PC-9 (cell line): ENCODE results near the gene SAMD8. TPM values are rescaled to one million over a fixed set of nuclear protein-coding genes. Genes with fewer than 3 reads are reported as not detected.

Source experiments
- BruUV-seq: library from RNA; stranded (reverse); fragments of 400-500 nt; replicated peaks from 2 replicates; lab custom pipeline; 2021; lab: Mats Ljungman, UMichigan
- CTCF ChIA-PET: fragments of 300-600 bp; sonication (Branson Sonifier 250); formaldehyde crosslinking; loops from one replicate; lab custom pipeline; 2022; ENCODE audit warnings: antibody characterized with exemption; lab: Charles Lee
- POLR2A ChIA-PET: fragments of 300-600 bp; sonication (Branson Sonifier 250); formaldehyde crosslinking; loops from one replicate; lab custom pipeline; 2022; ENCODE audit warnings: antibody characterized with exemption; ENCODE audit not compliant: unreplicated experiment; lab: Charles Lee
- DNase-seq, 2 experiments: peaks; one replicate each; pipeline versions ENCODE4 v3.0.0 to v3.0.0-alpha.2; 2015 to 2022; ENCODE audit warnings: mixed read lengths in 1 of 2
- H2AFZ ChIP-seq: fragments of 200-600 bp; sonication (generic); 2 replicates; pipeline ENCODE4 v1.8.1; 2017; ENCODE audit warnings: antibody characterized with exemption
- H3F3A ChIP-seq: fragments of 200-600 bp; sonication (generic); 2 replicates; pipeline ENCODE4 v1.8.1; 2017; ENCODE audit warnings: antibody characterized with exemption, mild to moderate bottlenecking, low read depth; ENCODE audit not compliant: insufficient read depth
- H3K27ac ChIP-seq: fragments of 200-600 bp; sonication (generic); 2 replicates; pipeline ENCODE4 v1.6.1; 2016; ENCODE audit warnings: mixed run types
- H3K27me3 ChIP-seq: fragments of 200-600 bp; sonication (generic); 2 replicates; pipeline ENCODE4 v1.6.1; 2016; ENCODE audit warnings: low read depth, mixed run types; ENCODE audit not compliant: insufficient read depth
- H3K36me3 ChIP-seq: fragments of 200-600 bp; sonication (generic); 2 replicates; pipeline ENCODE4 v1.6.1; 2016; ENCODE audit warnings: low read depth, mixed run types
- H3K4me1 ChIP-seq: fragments of 200-600 bp; sonication (generic); replicated peaks from 2 replicates; pipeline ENCODE4 v1.6.1; 2016; ENCODE audit warnings: mixed run types; ENCODE audit not compliant: insufficient read depth
- H3K4me2 ChIP-seq: fragments of 200-600 bp; sonication (generic); 2 replicates; pipeline ENCODE4 v1.6.1; 2017; ENCODE audit warnings: mixed run types
- H3K4me3 ChIP-seq: fragments of 200-600 bp; sonication (generic); 2 replicates; pipeline ENCODE4 v1.6.1; 2016; ENCODE audit warnings: mixed run types
- H3K79me2 ChIP-seq: fragments of 200-600 bp; sonication (generic); 2 replicates; pipeline ENCODE4 v1.6.1; 2017; ENCODE audit warnings: low read depth, mixed run types
- H3K9me2 ChIP-seq: fragments of 200-600 bp; sonication (generic); 2 replicates; pipeline ENCODE4 v1.8.1; 2017; ENCODE audit warnings: mild to moderate bottlenecking; ENCODE audit not compliant: insufficient read depth
- H3K9me3 ChIP-seq: fragments of 200-600 bp; sonication (generic); 2 replicates; pipeline ENCODE4 v1.8.1; 2016; ENCODE audit warnings: low read depth; ENCODE audit not compliant: insufficient read depth
- H4K20me1 ChIP-seq: fragments of 200-600 bp; sonication (generic); 2 replicates; pipeline ENCODE4 v1.8.1; 2017; ENCODE audit not compliant: insufficient read depth
- CTCF ChIP-seq: fragments of 200-600 bp; sonication (generic); conservative IDR thresholded peaks from 2 replicates; pipeline ENCODE4 v1.6.1; 2017; ENCODE audit warnings: mixed run types, antibody characterized with exemption, mild to moderate bottlenecking, moderate library complexity
- EZH2 ChIP-seq: fragments of 200-600 bp; sonication (generic); IDR thresholded peaks from 2 replicates; pipeline ENCODE4 v1.8.0; 2017; ENCODE audit warnings: antibody characterized with exemption, low read depth
- intact Hi-C: fragments of 100-400 bp; cut with micrococcal nuclease; formaldehyde crosslinking; loops from one replicate; pipeline ENCODE4 v1.10.0; 2022; ENCODE audit not compliant: unreplicated experiment
- total RNA-seq: library from RNA; stranded (reverse); gene quantifications from 2 replicates; pipeline ENCODE4 v1.2.3, GENCODE V29; 2021

Gene SAMD8
- total RNA-seq, 1 experiment from 2014 or later = 31.1 TPM

DNA sequence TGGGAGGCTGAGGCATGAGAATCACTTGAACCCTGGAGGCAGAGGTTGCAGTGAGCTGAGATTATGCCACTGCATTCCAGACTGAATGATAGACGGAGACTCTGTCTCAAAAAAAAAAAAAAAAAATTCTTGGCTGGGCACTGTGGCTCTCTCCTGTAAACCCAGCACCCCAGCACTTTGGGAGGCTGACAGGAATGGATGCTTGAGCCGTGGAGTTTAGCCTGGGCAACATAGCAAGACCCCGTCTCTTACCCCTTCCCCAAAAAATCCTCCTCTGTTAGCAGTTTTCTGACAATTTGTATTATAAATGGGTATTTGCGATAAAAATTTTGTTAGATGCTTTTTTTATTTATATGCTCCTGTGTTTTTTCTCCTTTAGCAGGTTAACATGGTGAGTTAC lies 11.0 kb downstream of the SAMD8 start:
- Histone ChIP-seq H3K4me3 (no peak overlapping the region), H3K4me1 (no peaks in the 10 kb centered on the region), H4K20me1 (peaks cover 18% of the 10 kb centered on the region), H3K36me3 (peaks cover 3% of the 10 kb centered on the region; the same call in 1 of the 2 replicates), H3K27me3 (no peaks in the 10 kb centered on the region), H2AFZ (no peak overlapping the region), H3K9me2 (no peaks in the 10 kb centered on the region), H3K4me2 (no peak overlapping the region), H3F3A (no peaks in the 10 kb centered on the region), H3K27ac (no peak overlapping the region), H3K79me2 (peaks cover 57% of the 10 kb centered on the region), H3K9me3 (no peaks in the 10 kb centered on the region)
- TF ChIP-seq CTCF = no peak
- TF ChIP-seq EZH2 = no peak
- no peak for DNase-seq
- POLR2A ChIA-PET = no interaction called here
- intact Hi-C loops = no loop called here
- BruUV-seq = no TSS peak
- CTCF ChIA-PET = no interaction called here

DNA sequence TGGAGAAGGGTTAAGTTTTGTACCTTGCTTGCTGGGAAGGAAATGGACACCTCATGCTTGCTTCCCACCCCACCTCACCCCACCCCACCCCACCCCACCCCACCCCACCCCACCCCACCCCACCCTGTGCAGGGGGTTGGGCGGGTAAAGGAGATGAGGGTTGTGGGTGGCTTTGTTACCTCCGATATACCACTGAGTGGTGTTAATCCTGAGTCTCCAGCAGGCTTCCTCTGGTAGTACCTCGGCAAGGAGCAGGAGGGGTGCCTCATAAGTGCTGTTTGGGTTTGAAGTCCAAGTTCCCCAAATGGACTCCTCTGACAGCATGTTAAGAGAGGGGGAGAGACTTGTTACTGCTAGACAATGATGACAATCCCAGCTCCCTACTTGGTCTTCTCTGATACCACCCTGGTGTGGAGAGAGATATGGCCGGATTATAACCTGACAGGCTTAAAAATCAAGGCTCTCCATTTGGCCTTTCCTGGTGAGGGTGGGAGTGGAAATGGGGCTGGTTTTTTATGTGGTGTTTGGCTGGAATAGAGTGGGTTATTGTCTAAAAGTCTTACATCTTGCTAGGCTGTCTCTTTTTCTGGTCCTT lies 11.7 kb downstream of the SAMD8 start:
- ChIA-PET CTCF (no interaction called here), POLR2A (interaction anchor here (0.7 kb wide), 1 partner anchor 63 kb away, joined by 3 read pairs; no protein-coding TSS in a partner anchor)
- Histone ChIP-seq H4K20me1 (peaks cover 16% of the 10 kb centered on the region), H3K27ac (no peak overlapping the region), H2AFZ (no peak overlapping the region), H3K36me3 (peaks cover 3% of the 10 kb centered on the region; the same call in 1 of the 2 replicates), H3K4me1 (no peaks in the 10 kb centered on the region), H3K9me3 (no peaks in the 10 kb centered on the region), H3K79me2 (peaks cover 51% of the 10 kb centered on the region), H3K9me2 (no peaks in the 10 kb centered on the region), H3K27me3 (no peaks in the 10 kb centered on the region), H3K4me3 (no peak overlapping the region), H3K4me2 (no peak overlapping the region), H3F3A (no peaks in the 10 kb centered on the region; the same call in 1 of the 2 replicates)
- no peak for DNase-seq
- intact Hi-C loops = no loop called here
- TF ChIP-seq CTCF = no peak
- TF ChIP-seq EZH2 = no peak
- no TSS peak for BruUV-seq

- no peak overlapping the region for H3K4me3 ChIP-seq
- no peak for DNase-seq
- BruUV-seq = no TSS peak
- no peaks in the 10 kb centered on the region; the same call in none of the 2 replicates for H3F3A ChIP-seq
- no peak overlapping the region for H3K27ac ChIP-seq
- no peak for TF ChIP-seq EZH2
- no peaks in the 10 kb centered on the region for H3K9me2 ChIP-seq
- H2AFZ ChIP-seq = no peak overlapping the region
- no peaks in the 10 kb centered on the region for H3K27me3 ChIP-seq
- POLR2A ChIA-PET = interaction anchor here (0.6 kb wide), 1 partner anchor 55 kb away, joined by 3 read pairs; no protein-coding TSS in a partner anchor
- H3K36me3 ChIP-seq = peaks cover 3% of the 10 kb centered on the region; the same call in 1 of the 2 replicates
- peaks cover 5% of the 10 kb centered on the region; the same call in 1 of the 2 replicates for H4K20me1 ChIP-seq
- no peaks in the 10 kb centered on the region for H3K4me1 ChIP-seq
- CTCF ChIA-PET = no interaction called here
- no peak overlapping the region for H3K4me2 ChIP-seq
- H3K9me3 ChIP-seq = no peaks in the 10 kb centered on the region
- intact Hi-C loops = no loop called here
- H3K79me2 ChIP-seq = peaks cover 33% of the 10 kb centered on the region
These were observed 14.8 kb downstream of the SAMD8 start for GRCh38 chr10:75126277-75126676.
